HG03135 (cell line): ENCODE data around the gene STAMBPL1.

Experiments used
- ATAC-seq: cut with Tn5 transposase; IDR thresholded peaks from one replicate; pipeline ENCODE4 v1.9.1; 2021; ENCODE audit warnings: mild to moderate bottlenecking, moderate library complexity; ENCODE audit not compliant: unreplicated experiment

STAMBPL1 gene

GRCh38 chr10:88949051-88949450 is 69.0 kb downstream of the STAMBPL1 start:
- no peak for ATAC-seq

DNA sequence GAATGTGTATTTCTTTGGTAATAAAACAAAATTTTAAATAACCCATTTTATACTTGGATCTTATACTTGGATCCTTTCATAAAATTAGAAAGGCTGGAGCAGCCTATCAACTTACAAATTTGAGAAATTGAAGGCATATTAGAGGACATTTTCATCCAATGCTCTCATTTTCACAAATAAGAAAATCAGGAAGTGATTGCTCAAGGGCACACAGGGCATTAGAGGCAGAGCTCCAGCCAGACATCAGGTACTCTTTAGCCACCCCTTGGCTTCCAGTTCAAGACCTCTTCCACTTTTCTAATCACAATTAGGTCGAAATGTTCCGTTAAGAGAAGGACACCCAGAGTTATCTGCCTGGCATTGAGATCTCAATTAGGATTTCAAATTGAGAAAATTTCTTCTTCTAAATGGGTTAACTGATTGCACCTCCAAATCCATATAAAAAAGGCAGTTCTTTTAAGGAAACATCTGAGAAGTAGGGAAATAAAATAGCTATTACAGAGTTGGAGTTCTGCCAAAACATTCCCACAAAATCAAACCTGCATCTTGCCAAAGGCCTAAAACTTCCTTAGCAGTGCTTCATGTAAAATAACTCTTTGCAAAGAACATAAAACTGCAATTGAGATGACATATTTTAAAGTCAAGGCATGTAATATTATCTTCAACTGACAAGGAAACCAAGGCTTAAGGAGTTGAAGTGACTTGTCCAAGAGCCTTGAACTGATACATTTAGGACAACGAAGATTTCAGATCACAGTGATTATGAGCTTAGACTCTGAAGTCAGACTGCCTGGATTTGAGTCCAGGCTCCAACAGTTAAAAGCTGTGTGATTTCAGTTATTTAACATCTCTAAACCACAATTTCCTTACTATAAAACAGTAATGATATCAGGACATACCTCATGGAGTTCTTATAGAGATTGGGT is 70.1 kb downstream of the STAMBPL1 start:
- no peak for ATAC-seq

DNA sequence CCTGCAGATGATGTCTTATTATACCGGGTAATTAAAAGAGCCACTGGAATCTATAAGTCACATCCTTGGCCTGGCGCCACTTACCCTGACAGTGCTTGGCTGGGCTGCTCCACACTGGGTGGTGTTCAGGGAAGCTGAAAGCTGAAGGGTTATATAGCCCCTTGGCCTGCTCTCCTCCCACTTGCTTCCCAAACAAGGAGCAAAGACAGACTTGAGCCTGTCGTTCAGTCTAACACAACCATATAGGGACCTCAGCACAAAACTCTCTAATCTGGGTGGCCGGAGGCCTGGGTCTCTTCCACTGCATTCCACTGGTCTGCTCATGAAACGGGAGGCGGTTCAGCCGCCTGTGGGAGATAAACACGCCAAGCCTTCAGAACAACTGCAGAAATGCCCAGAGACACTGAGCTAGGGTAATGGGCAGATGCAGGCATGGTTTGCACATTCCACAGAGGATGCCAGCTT is 72.6 kb downstream of the STAMBPL1 start, which contains the start of gene ACTA2:
TSS of gene ACTA2 (minus strand) at position 127 of the 465 bp plus-strand sequence. CDS start 3,843 bp downstream, outside the sequence.
- no peak for ATAC-seq

DNA sequence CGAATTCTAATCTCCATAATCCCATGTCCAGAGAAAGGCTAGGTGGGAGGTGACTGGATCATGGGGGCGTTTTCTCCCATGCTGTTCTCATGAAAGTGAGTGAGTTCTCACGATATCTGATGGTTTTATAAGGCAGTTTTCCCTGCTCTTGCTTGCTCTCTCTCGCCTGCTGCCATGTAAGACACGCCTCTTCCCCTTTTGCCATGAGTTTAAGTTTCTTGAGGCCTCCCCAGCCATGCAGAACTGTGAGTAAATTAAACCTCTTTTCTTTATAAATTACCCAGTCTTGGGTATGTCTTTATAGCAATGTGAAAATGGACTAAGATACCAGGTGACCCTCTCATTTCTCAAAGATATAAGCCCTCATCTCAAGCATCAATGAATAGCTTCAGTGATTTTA is 73.6 kb downstream of the STAMBPL1 start:
- ATAC-seq = no peak

DNA sequence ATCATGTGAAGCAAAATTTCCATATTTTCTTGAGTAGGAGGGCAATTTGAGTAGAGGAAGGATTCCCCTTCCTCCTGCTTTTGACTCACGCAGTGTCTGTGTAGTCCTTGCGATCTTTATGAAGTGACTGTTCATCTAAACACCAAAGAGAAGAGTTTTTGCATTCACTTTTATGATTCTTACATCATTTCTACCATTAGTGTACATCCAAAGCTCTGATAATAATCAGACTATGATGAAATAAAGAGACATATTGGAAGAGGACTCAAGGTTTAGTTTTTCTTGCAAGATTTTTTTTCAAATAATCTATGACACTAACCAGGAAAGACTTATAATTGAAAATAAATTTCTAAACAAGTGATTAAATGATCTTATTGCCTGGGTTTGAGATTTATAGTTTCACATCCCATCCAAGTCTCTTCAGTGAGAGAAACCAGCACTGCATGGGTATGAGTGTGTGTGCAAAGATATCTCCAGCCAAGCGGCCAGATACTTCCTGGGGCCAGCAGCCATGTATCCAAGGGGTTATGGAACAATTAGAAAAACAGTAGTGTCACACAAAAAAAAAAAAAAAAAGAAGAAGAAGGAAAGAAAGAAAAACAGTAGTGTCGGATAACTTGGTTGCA is 74.5 kb downstream of the STAMBPL1 start:
- no peak for ATAC-seq

GRCh38 chr10:88957381-88957780 is 77.3 kb downstream of the STAMBPL1 start:
- ATAC-seq = no peak

GRCh38 chr10:88958721-88959120 is 78.7 kb downstream of the STAMBPL1 start:
- no peak for ATAC-seq

- ATAC-seq = no peak
These were observed 80.8 kb downstream of the STAMBPL1 start for GRCh38 chr10:88960802-88961201.

DNA sequence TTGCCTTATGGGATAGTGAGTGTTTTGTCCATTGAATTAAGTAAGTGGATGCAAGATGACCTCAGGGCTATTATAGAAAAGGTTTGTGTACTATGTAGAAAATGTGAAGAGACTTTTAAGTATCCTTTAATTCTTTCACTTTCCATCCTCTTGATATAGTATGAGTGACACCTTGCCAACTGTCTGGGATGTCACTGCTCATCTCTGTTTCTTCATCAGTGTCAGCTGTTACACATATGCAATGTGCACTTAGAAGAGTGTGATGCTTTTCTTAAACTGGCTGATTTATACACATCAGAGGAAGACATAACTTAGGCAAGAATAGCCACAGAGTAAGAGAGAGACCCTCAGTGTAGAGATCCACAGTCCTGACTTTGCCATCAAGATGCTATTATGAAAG is 81.2 kb downstream of the STAMBPL1 start:
- ATAC-seq = no peak

GRCh38 chr10:88962336-88962735 is 82.3 kb downstream of the STAMBPL1 start:
- ATAC-seq = no peak

- ATAC-seq = no peak
These were observed 83.3 kb downstream of the STAMBPL1 start for GRCh38 chr10:88963318-88963717.

DNA sequence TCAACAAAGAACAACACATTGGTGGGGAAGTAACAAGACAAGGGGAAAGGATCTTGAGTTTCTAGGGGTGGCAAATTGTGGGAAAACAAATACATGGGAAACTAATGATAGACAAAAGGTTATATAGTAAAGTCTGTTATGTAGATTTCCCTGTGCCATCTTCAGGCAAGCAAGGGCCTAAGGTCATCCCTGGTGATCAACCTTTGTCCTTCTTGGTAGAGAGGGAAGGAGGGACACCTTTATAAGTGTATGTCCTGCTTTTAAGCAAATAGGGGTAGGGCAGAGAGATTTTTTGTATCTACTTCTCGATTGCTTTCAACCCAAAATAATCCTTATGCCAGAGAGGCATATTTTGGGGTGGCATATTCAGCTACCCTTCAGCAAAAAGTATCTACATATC is 84.3 kb downstream of the STAMBPL1 start:
- no peak for ATAC-seq

DNA sequence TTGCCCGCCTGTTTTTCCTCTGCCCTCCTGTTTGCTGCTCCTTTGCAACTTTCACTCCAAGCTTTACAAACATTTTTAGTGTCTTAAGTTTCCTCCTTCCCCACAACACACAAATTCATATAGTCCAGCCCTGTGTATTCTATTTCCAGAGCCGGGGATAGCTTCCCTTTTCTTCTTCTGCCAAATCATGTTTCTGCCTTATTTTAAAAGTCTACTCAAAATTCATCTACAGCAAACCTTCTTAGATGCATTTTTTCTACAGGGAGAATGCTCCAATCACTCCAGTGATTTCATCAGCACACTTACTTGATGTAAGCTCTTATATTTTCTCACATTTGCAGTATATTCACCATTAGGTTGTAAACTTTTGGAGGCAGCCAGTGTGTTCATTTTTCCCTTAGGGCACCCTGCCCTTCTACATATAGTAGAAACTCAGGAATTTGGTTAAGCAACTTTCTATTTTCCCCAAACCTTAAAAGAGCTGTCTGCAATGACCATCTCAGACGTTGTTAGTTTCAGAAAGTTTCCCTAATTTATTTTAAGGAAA is 84.9 kb downstream of the STAMBPL1 start:
- ATAC-seq = no peak

GRCh38 chr10:88966797-88967196 is 86.8 kb downstream of the STAMBPL1 start:
- ATAC-seq = no peak

DNA sequence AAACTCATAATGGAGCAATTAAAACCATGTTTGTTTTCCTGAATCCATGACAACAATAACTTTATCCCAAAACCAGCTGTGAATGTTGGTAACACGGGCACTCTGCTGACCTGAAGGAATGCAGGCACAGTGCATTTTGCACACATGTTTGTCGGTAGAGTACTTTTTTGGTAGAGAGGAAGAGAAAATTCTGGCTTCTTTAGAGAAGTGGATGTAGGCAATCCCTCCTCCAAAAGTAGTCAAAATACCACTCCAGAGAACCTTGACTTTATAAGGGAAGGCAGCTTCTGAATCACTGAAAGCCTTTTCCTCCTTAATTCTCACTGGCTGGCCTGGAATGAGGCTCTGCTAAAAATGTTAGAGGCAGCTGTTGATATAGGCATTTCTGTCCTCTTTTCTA is 88.3 kb downstream of the STAMBPL1 start:
- ATAC-seq = no peak

DNA sequence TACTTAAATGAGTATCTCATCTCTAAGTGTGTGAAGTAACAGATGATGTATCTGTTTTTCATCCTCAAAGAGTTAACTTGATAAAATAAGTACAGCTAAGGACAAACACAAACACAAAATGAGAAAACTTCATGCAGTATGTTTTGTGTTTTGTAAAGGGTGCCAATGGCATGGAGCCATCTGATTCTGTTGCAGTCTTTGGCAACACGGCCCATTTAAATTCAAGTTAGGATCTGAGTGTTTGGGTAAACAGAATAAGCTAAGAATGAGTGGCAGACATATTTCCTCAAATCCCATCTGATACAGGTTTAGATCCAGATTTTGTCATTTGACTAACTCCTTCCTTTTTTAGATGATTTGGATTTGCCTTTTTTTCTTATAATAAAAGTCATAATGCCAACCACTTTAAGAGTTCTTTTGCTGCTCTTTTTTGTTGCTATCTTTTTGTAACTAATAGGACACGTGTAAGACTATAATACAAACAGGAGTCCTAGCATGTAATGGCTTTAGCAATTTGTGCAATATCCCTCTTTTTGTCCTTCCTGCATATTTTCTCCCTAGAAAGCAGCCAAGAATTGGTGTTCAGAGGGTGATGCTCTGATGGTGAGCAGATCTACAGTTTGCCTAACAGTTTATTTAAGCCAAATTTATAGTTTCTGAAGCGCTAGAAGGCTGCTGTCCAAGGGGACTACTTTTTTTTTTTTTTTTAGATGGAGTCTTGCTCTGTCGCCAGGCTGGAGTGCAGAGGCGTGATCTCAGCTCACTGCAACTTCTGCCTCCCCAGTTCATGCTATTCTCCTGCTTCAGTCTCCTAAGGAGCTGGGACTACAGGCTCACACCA is 91.4 kb downstream of the STAMBPL1 start:
- no peak for ATAC-seq
